ENCODE measurements around the gene MAML2.
A peak's percentile ranks its signal among the peaks of the same experiment; 100 is the strongest.

MAML2 gene

GRCh38 chr11:96339706-96340554 lies 3.1 kb downstream of the MAML2 start:
- Histone ChIP-seq H3K36me3 (ENCODE audit: control insufficient read depth in 2 of 2, insufficient read depth in 2 of 2, low read length in 2 of 2) (peaks cover 0 to 2% of the 10 kb centered on the region in 2 donors), H3K4me3 (ENCODE audit: low read length in 2 of 2) (peak overlapping the region; percentile 86 to 100), H3K9me3 (ENCODE audit: control insufficient read depth in 2 of 2, low read length in 2 of 2) (no peaks in the 10 kb centered on the region), H3K9ac (ENCODE audit: low read depth in 1 of 2, low read length in 2 of 2) (peak overlapping the region; percentile 29 to 87), H3K27me3 (ENCODE audit: control insufficient read depth in 2 of 2, insufficient read depth in 2 of 2, low read length in 2 of 2) (no peaks in the 10 kb centered on the region), H3K27ac (ENCODE audit: low read depth in 2 of 2, low read length in 2 of 2) (peak overlapping the region; percentile 65 to 86), H3K4me1 (ENCODE audit: control insufficient read depth in 2 of 2, insufficient read depth in 2 of 2, low read length in 2 of 2) (peaks cover 45 to 56% of the 10 kb centered on the region in 2 donors)

GRCh38 chr11:96338910-96339705 lies 3.9 kb downstream of the MAML2 start:
- peaks cover 0 to 8% of the 10 kb centered on the region in 2 donors for H3K36me3 ChIP-seq (ENCODE audit: control insufficient read depth in 2 of 2, insufficient read depth in 2 of 2, low read length in 2 of 2)
- no peaks in the 10 kb centered on the region for H3K27me3 ChIP-seq (ENCODE audit: control insufficient read depth in 2 of 2, insufficient read depth in 2 of 2, low read length in 2 of 2)
- no peaks in the 10 kb centered on the region for H3K9me3 ChIP-seq (ENCODE audit: control insufficient read depth in 2 of 2, low read length in 2 of 2)
- H3K4me1 ChIP-seq (ENCODE audit: control insufficient read depth in 2 of 2, insufficient read depth in 2 of 2, low read length in 2 of 2), result peaks cover 45 to 56% of the 10 kb centered on the region in 2 donors
- peak overlapping the region; percentile 86 to 100 for H3K4me3 ChIP-seq (ENCODE audit: low read length in 2 of 2)
- peak overlapping the region; percentile 65 to 86 for H3K27ac ChIP-seq (ENCODE audit: low read depth in 2 of 2, low read length in 2 of 2)
- peak overlapping the region; percentile 23 to 29 for H3K9ac ChIP-seq (ENCODE audit: low read depth in 1 of 2, low read length in 2 of 2)

- peaks cover 0 to 8% of the 10 kb centered on the region in 2 donors for H3K36me3 ChIP-seq (ENCODE audit: control insufficient read depth in 2 of 2, insufficient read depth in 2 of 2, low read length in 2 of 2)
- no peaks in the 10 kb centered on the region for H3K27me3 ChIP-seq (ENCODE audit: control insufficient read depth in 2 of 2, insufficient read depth in 2 of 2, low read length in 2 of 2)
- no peaks in the 10 kb centered on the region for H3K9me3 ChIP-seq (ENCODE audit: control insufficient read depth in 2 of 2, low read length in 2 of 2)
- H3K9ac ChIP-seq (ENCODE audit: low read depth in 1 of 2, low read length in 2 of 2), result peak overlapping the region in 1 of 2 donors; percentile 18
- H3K4me3 ChIP-seq (ENCODE audit: low read length in 2 of 2), result peak overlapping the region in 1 of 2 donors; percentile 100
- peak overlapping the region; percentile 50 to 86 for H3K27ac ChIP-seq (ENCODE audit: low read depth in 2 of 2, low read length in 2 of 2)
- peaks cover 50 to 57% of the 10 kb centered on the region in 2 donors for H3K4me1 ChIP-seq (ENCODE audit: control insufficient read depth in 2 of 2, insufficient read depth in 2 of 2, low read length in 2 of 2)
Measured at GRCh38 chr11:96337541-96338431, 5.2 kb downstream of the MAML2 start.

GRCh38 chr11:96335388-96335787 lies 7.6 kb downstream of the MAML2 start:
- Histone ChIP-seq H3K27me3 (ENCODE audit: control insufficient read depth in 2 of 2, insufficient read depth in 2 of 2, low read length in 2 of 2) (no peaks in the 10 kb centered on the region), H3K27ac (ENCODE audit: low read depth in 2 of 2, low read length in 2 of 2) (no peak overlapping the region), H3K9ac (ENCODE audit: low read depth in 1 of 2, low read length in 2 of 2) (no peak overlapping the region), H3K36me3 (ENCODE audit: control insufficient read depth in 2 of 2, insufficient read depth in 2 of 2, low read length in 2 of 2) (peaks cover 0 to 8% of the 10 kb centered on the region in 2 donors), H3K4me3 (ENCODE audit: low read length in 2 of 2) (no peak overlapping the region), H3K9me3 (ENCODE audit: control insufficient read depth in 2 of 2, low read length in 2 of 2) (no peaks in the 10 kb centered on the region), H3K4me1 (ENCODE audit: control insufficient read depth in 2 of 2, insufficient read depth in 2 of 2, low read length in 2 of 2) (peaks cover 48 to 57% of the 10 kb centered on the region in 2 donors)

- H3K9me3 ChIP-seq (ENCODE audit: control insufficient read depth in 2 of 2, low read length in 2 of 2), result no peaks in the 10 kb centered on the region
- no peak overlapping the region for H3K27ac ChIP-seq (ENCODE audit: low read depth in 2 of 2, low read length in 2 of 2)
- peaks cover 0 to 8% of the 10 kb centered on the region in 2 donors for H3K36me3 ChIP-seq (ENCODE audit: control insufficient read depth in 2 of 2, insufficient read depth in 2 of 2, low read length in 2 of 2)
- no peak overlapping the region for H3K9ac ChIP-seq (ENCODE audit: low read depth in 1 of 2, low read length in 2 of 2)
- H3K27me3 ChIP-seq (ENCODE audit: control insufficient read depth in 2 of 2, insufficient read depth in 2 of 2, low read length in 2 of 2), result no peaks in the 10 kb centered on the region
- no peak overlapping the region for H3K4me3 ChIP-seq (ENCODE audit: low read length in 2 of 2)
- H3K4me1 ChIP-seq (ENCODE audit: control insufficient read depth in 2 of 2, insufficient read depth in 2 of 2, low read length in 2 of 2), result peaks cover 40 to 51% of the 10 kb centered on the region in 2 donors
Measured at GRCh38 chr11:96334219-96334618, 8.8 kb downstream of the MAML2 start.

GRCh38 chr11:96333191-96333719 lies 9.7 kb downstream of the MAML2 start:
- Histone ChIP-seq H3K36me3 (ENCODE audit: control insufficient read depth in 2 of 2, insufficient read depth in 2 of 2, low read length in 2 of 2) (peaks cover 0 to 8% of the 10 kb centered on the region in 2 donors), H3K9ac (ENCODE audit: low read depth in 1 of 2, low read length in 2 of 2) (no peak overlapping the region), H3K9me3 (ENCODE audit: control insufficient read depth in 2 of 2, low read length in 2 of 2) (no peaks in the 10 kb centered on the region), H3K4me3 (ENCODE audit: low read length in 2 of 2) (no peak overlapping the region), H3K27me3 (ENCODE audit: control insufficient read depth in 2 of 2, insufficient read depth in 2 of 2, low read length in 2 of 2) (no peaks in the 10 kb centered on the region), H3K27ac (ENCODE audit: low read depth in 2 of 2, low read length in 2 of 2) (no peak overlapping the region), H3K4me1 (ENCODE audit: control insufficient read depth in 2 of 2, insufficient read depth in 2 of 2, low read length in 2 of 2) (peaks cover 32 to 44% of the 10 kb centered on the region in 2 donors)

GRCh38 chr11:96332126-96332771 lies 10.7 kb downstream of the MAML2 start:
- H3K27me3 ChIP-seq (ENCODE audit: control insufficient read depth in 2 of 2, insufficient read depth in 2 of 2, low read length in 2 of 2), result no peaks in the 10 kb centered on the region
- no peak overlapping the region for H3K4me3 ChIP-seq (ENCODE audit: low read length in 2 of 2)
- no peak overlapping the region for H3K9ac ChIP-seq (ENCODE audit: low read depth in 1 of 2, low read length in 2 of 2)
- H3K36me3 ChIP-seq (ENCODE audit: control insufficient read depth in 2 of 2, insufficient read depth in 2 of 2, low read length in 2 of 2), result peaks cover 0 to 8% of the 10 kb centered on the region in 2 donors
- H3K4me1 ChIP-seq (ENCODE audit: control insufficient read depth in 2 of 2, insufficient read depth in 2 of 2, low read length in 2 of 2), result peaks cover 24 to 34% of the 10 kb centered on the region in 2 donors
- peak overlapping the region in 1 of 2 donors; percentile 20 for H3K27ac ChIP-seq (ENCODE audit: low read depth in 2 of 2, low read length in 2 of 2)
- no peaks in the 10 kb centered on the region for H3K9me3 ChIP-seq (ENCODE audit: control insufficient read depth in 2 of 2, low read length in 2 of 2)

- Histone ChIP-seq H3K27ac (ENCODE audit: low read depth in 2 of 2, low read length in 2 of 2) (peak overlapping the region in 1 of 2 donors; percentile 20), H3K4me3 (ENCODE audit: low read length in 2 of 2) (no peak overlapping the region), H3K9me3 (ENCODE audit: control insufficient read depth in 2 of 2, low read length in 2 of 2) (no peaks in the 10 kb centered on the region), H3K9ac (ENCODE audit: low read depth in 1 of 2, low read length in 2 of 2) (no peak overlapping the region), H3K27me3 (ENCODE audit: control insufficient read depth in 2 of 2, insufficient read depth in 2 of 2, low read length in 2 of 2) (no peaks in the 10 kb centered on the region), H3K36me3 (ENCODE audit: control insufficient read depth in 2 of 2, insufficient read depth in 2 of 2, low read length in 2 of 2) (peaks cover 0 to 8% of the 10 kb centered on the region in 2 donors), H3K4me1 (ENCODE audit: control insufficient read depth in 2 of 2, insufficient read depth in 2 of 2, low read length in 2 of 2) (peaks cover 20 to 31% of the 10 kb centered on the region in 2 donors)
Measured at GRCh38 chr11:96331699-96332116, 11.3 kb downstream of the MAML2 start.

GRCh38 chr11:96330511-96330859 lies 12.5 kb downstream of the MAML2 start:
- Histone ChIP-seq H3K27me3 (ENCODE audit: control insufficient read depth in 2 of 2, insufficient read depth in 2 of 2, low read length in 2 of 2) (no peaks in the 10 kb centered on the region), H3K36me3 (ENCODE audit: control insufficient read depth in 2 of 2, insufficient read depth in 2 of 2, low read length in 2 of 2) (peaks cover 0 to 8% of the 10 kb centered on the region in 2 donors), H3K4me1 (ENCODE audit: control insufficient read depth in 2 of 2, insufficient read depth in 2 of 2, low read length in 2 of 2) (peaks cover 17 to 30% of the 10 kb centered on the region in 2 donors), H3K9ac (ENCODE audit: low read depth in 1 of 2, low read length in 2 of 2) (no peak overlapping the region), H3K27ac (ENCODE audit: low read depth in 2 of 2, low read length in 2 of 2) (no peak overlapping the region), H3K4me3 (ENCODE audit: low read length in 2 of 2) (no peak overlapping the region), H3K9me3 (ENCODE audit: control insufficient read depth in 2 of 2, low read length in 2 of 2) (no peaks in the 10 kb centered on the region)
